BE2C (cell line): ENCODE data around the gene BEGAIN.

Source experiments
- DNase-seq: peaks from one replicate; pipeline ENCODE4 v3.0.0-alpha.2; 2020
- H3K27me3 ChIP-seq: fragments of 250-450 bp; sonication (Bioruptor Pico); 2 replicates; pipeline ENCODE4 v1.5.1; 2020; ENCODE audit warnings: mild to moderate bottlenecking
- H3K36me3 ChIP-seq: fragments of 250-450 bp; sonication (Bioruptor Pico); 2 replicates; pipeline ENCODE4 v1.5.1; 2020; ENCODE audit warnings: mild to moderate bottlenecking
- H3K4me1 ChIP-seq: fragments of 250-450 bp; sonication (Bioruptor Pico); 2 replicates; pipeline ENCODE4 v1.5.1; 2020
- H3K4me3 ChIP-seq: 2 replicates; pipeline ENCODE4 v1.5.1; 2011; ENCODE audit warnings: low read depth, low read length
- H3K9me3 ChIP-seq: fragments of 250-450 bp; sonication (Bioruptor Pico); 2 replicates; pipeline ENCODE4 v1.5.1; 2020
- CTCF ChIP-seq: IDR thresholded peaks from 2 replicates; pipeline ENCODE4 v1.5.1; 2012; ENCODE audit warnings: mild to moderate bottlenecking, low read depth, low read length

BEGAIN gene

GRCh38 chr14:100629098-100629497 lies 41.9 kb upstream of the BEGAIN start:
- no peak for DNase-seq

GRCh38 chr14:100628225-100628624 lies 41.0 kb upstream of the BEGAIN start:
- no peak for DNase-seq
- H3K36me3 ChIP-seq, result no peaks in the 10 kb centered on the region
- TF ChIP-seq CTCF, result no peak
- no peaks in the 10 kb centered on the region for H3K9me3 ChIP-seq
- H3K4me1 ChIP-seq, result peaks cover 6% of the 10 kb centered on the region
- H3K4me3 ChIP-seq, result no peak overlapping the region
- H3K27me3 ChIP-seq, result no peaks in the 10 kb centered on the region

More at GRCh38 chr14:100629098-100629497, 41.9 kb upstream of the BEGAIN start:
- Histone ChIP-seq H3K4me1 (peaks cover 6% of the 10 kb centered on the region), H3K9me3 (no peaks in the 10 kb centered on the region), H3K4me3 (no peak overlapping the region), H3K27me3 (no peaks in the 10 kb centered on the region), H3K36me3 (no peaks in the 10 kb centered on the region)
- TF ChIP-seq CTCF, result no peak

- no peaks in the 10 kb centered on the region for H3K36me3 ChIP-seq
- no peaks in the 10 kb centered on the region for H3K9me3 ChIP-seq
- no peak overlapping the region for H3K4me3 ChIP-seq
- TF ChIP-seq CTCF, result no peak
- no peak for DNase-seq
- H3K27me3 ChIP-seq, result no peaks in the 10 kb centered on the region
- H3K4me1 ChIP-seq, result peaks cover 6% of the 10 kb centered on the region
Observed at GRCh38 chr14:100626614-100627013, 39.4 kb upstream of the BEGAIN start.

- H3K4me1 ChIP-seq, result peaks cover 24% of the 10 kb centered on the region
- no peak for DNase-seq
- no peak for TF ChIP-seq CTCF
- no peaks in the 10 kb centered on the region for H3K36me3 ChIP-seq
- H3K4me3 ChIP-seq, result no peak overlapping the region
- H3K27me3 ChIP-seq, result no peaks in the 10 kb centered on the region
- H3K9me3 ChIP-seq, result no peaks in the 10 kb centered on the region
Observed at GRCh38 chr14:100623961-100624360, 36.7 kb upstream of the BEGAIN start.

- no peak for TF ChIP-seq CTCF
- H3K4me3 ChIP-seq, result no peak overlapping the region
- H3K27me3 ChIP-seq, result no peaks in the 10 kb centered on the region
- H3K9me3 ChIP-seq, result no peaks in the 10 kb centered on the region
- H3K36me3 ChIP-seq, result no peaks in the 10 kb centered on the region
- no peak for DNase-seq
- peaks cover 25% of the 10 kb centered on the region for H3K4me1 ChIP-seq
Observed at GRCh38 chr14:100623557-100623956, 36.3 kb upstream of the BEGAIN start.

- no peaks in the 10 kb centered on the region for H3K9me3 ChIP-seq
- no peak for DNase-seq
- no peaks in the 10 kb centered on the region for H3K36me3 ChIP-seq
- peaks cover 25% of the 10 kb centered on the region for H3K4me1 ChIP-seq
- no peaks in the 10 kb centered on the region for H3K27me3 ChIP-seq
- no peak for TF ChIP-seq CTCF
- H3K4me3 ChIP-seq, result no peak overlapping the region
Observed at GRCh38 chr14:100622708-100623485, 35.7 kb upstream of the BEGAIN start.
